GM18505 (cell line): ENCODE measurements around the gene VSIR.

ENCODE experiments used
- ATAC-seq: cut with Tn5 transposase; IDR thresholded peaks from one replicate; pipeline ENCODE4 v1.9.1; 2021; ENCODE audit not compliant: unreplicated experiment
- POLR2A ChIP-seq: IDR thresholded peaks from 4 replicates; pipeline ENCODE4 v1.6.1; 2011; ENCODE audit warnings: borderline replicate concordance; ENCODE audit not compliant: insufficient read depth, insufficient read length; ENCODE audit errors: extremely low read depth

Gene VSIR

GRCh38 chr10:71812913-71813590 lies 39.7 kb upstream of the VSIR start:
- no peak for ATAC-seq
- TF ChIP-seq POLR2A: no peak

GRCh38 chr10:71812016-71812912 lies 38.9 kb upstream of the VSIR start:
- no peak for TF ChIP-seq POLR2A
- ATAC-seq: no peak

- ATAC-seq: no peak
- TF ChIP-seq POLR2A: no peak
Measured at GRCh38 chr10:71811351-71811750, 38.0 kb upstream of the VSIR start.

- ATAC-seq: no peak
- TF ChIP-seq POLR2A: no peak
Measured at GRCh38 chr10:71810048-71810750, 36.9 kb upstream of the VSIR start.

GRCh38 chr10:71809628-71810027 lies 36.3 kb upstream of the VSIR start:
- no peak for TF ChIP-seq POLR2A
- no peak for ATAC-seq

GRCh38 chr10:71807557-71808510 lies 34.5 kb upstream of the VSIR start:
- TF ChIP-seq POLR2A: no peak
- no peak for ATAC-seq

- TF ChIP-seq POLR2A: no peak
- ATAC-seq: no peak
Measured at GRCh38 chr10:71806704-71807556, 33.6 kb upstream of the VSIR start.

GRCh38 chr10:71805776-71806703 lies 32.7 kb upstream of the VSIR start:
- ATAC-seq: no peak
- no peak for TF ChIP-seq POLR2A

GRCh38 chr10:71804077-71804476 lies 30.8 kb upstream of the VSIR start:
- TF ChIP-seq POLR2A: no peak
- no peak for ATAC-seq

GRCh38 chr10:71802715-71803488 lies 29.6 kb upstream of the VSIR start:
- TF ChIP-seq POLR2A: no peak
- no peak for ATAC-seq
